Measurements from ENCODE around the gene FBXL13.

Gene FBXL13

DNA sequence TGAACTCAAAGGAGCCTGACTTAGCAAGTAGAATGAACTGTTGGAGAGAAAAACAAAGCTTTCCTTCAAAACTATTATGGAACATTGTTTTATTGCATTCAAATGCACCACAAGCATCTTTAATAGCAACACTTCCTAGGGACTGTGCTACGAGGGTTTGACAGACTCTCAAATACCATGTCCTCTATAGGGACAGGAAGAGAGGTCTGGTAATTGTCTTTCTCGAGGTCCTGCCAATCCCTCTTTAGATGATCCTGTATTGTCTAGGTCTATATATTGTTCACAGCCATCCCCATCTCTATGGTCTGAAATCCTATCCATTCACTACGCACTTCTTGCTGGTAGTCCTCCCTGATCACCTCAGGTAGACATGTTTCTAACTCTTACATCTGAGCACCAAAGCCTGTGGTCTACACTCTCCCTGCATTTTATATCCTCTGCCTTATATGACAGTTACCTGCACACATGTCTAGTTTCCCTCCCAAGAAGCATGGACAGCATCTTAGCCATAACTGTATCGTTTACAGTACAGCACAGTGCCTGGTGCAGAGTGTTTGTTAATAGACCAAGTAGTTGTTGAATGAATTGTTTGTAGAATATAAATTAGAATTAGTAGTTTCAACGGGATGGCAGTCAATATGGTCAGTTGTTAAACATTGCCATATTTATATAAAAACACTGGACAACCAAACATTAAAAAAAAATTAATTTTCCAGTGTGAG is 183.5 kb downstream of the FBXL13 start:
- DNase-seq, result no peak

- DNase-seq, result no peak
These were observed 184.2 kb downstream of the FBXL13 start for GRCh38 chr7:102890292-102890970.

GRCh38 chr7:102889851-102890250 is 184.7 kb downstream of the FBXL13 start:
- DNase-seq, result no peak

DNA sequence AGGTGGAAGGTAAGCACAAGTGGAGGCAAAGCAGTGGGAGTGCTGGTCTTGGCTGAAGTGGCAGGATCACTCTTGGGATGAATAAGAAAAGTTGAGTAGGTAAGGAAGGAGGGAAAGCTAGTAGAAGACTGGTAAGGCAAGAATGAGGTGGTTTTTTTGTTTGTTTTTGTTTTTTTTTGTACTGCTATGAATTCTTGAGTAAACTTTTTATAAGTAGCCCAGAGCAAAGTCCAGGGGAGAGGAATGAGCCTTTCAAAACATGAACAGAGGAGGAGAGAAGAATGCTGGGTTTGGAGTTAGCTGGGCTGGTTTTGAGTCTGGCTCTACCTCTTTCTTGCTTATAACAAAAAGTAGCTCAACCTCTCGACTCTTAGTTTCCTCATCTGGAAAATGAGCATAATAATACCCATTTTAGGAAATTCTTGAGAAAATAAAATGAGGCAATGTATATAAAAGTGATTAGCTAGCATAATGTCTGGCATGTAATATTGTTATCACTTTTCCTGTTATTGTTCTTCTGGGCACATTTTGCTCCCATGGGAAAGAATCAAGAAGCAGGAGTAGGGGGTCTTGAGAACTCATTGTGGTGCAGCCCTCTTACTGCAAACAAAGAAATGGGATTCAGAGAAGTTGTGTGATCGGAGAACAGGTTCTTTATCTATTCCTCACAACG is 185.9 kb downstream of the FBXL13 start:
- DNase-seq, result no peak

GRCh38 chr7:102883098-102883860 is 191.3 kb downstream of the FBXL13 start:
- peak; percentile 30 for DNase-seq

GRCh38 chr7:102875700-102876295 is 198.8 kb downstream of the FBXL13 start:
- peak; percentile 99 for DNase-seq

DNA sequence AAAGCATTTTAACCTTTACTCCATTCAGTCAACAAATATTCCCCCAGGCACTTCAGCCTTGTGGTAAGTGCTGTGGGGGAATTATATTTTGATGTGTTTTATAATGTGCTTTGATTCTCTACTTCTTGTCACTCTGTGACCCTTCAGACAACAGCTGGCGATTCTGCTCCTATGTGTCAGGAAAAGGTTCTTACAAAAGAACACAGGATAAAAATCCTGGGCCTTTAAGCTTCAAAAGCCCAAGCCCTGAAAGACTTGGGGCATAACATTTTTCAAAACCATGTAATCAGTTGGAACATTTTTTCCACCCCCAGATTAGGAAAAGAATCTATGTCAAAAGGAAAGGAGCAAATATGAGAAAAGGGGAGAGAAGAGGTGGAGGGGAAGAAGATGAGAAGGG is 199.6 kb downstream of the FBXL13 start:
- DNase-seq, result no peak

- peak; percentile 96 for DNase-seq
These were observed 200.3 kb downstream of the FBXL13 start for GRCh38 chr7:102874166-102874829.

- no peak for DNase-seq
These were observed 201.0 kb downstream of the FBXL13 start for GRCh38 chr7:102873470-102874165.

DNA sequence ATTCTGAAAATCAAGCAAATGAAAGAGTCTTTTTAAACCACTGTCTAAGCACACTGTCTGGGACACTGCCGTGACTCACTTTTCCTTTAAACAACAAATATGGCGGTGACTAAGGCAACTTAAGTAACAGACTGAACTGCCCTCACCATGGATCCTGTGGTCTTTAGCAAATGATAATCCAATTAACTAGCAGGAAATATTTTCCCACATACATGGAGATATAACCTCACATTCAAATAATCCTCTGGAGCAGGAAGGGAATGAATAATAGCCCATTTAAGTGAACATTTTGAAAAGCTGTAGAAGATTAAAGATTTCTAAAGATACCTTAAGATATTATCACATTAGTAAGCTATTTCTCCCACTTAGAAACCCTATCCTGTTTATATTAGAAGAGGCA is 202.1 kb downstream of the FBXL13 start:
- DNase-seq, result peak; percentile 97

DNA sequence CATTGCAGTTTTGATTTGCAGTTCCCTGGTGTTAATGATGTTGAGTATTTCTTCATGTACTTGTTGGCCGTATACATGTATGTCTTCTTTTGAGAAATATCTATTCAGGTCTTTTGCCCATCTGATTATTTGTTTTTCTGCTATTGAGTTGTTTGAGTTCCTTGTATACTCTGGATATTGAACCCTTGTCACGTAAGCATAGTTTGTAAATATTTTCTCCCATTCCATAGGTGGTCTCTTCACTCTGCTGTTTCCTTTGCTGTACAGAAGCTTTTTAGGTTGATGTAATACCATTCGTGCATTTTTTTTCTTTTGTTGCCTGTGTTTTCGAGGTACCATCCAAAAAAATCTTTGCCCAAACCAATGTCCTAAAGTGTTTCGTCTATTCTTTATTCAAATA is 205.4 kb downstream of the FBXL13 start:
- DNase-seq, result no peak

DNA sequence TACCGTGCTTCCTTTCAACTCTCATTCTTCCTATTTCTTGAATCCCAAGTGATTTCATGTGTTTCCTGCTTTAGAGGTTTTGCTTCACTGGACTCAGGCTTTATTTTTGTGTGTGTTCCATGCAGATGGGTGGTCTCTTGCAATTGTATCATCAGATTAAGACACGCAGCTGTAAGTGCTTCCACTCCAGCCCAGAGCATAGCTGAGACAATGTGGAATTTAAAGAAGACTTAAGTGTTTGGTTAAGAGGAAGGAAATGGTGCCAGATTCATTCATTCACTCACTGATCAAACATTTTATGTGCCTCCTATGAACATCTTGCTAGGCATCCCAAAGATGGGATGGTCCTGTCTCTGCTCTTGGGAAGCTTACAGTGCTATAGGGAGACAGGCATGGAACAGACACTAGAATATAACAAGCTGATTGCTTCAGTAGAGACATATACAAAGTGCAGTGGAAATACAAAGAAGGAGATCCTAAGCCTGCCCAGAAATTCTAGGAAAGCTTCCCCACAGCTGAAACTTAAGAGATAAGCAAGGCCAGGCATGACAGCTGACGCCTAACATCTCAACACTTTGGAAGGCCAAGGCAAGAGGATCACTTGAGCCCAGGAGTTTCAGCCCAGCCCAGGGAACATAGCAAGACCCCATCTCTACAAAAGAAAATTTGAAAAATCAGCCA is 207.9 kb downstream of the FBXL13 start:
- no peak for DNase-seq

- no peak for DNase-seq
These were observed 209.6 kb downstream of the FBXL13 start for GRCh38 chr7:102864958-102865357.

GRCh38 chr7:102860351-102860811 is 214.2 kb downstream of the FBXL13 start:
- DNase-seq, result no peak

- no peak for DNase-seq
These were observed 214.8 kb downstream of the FBXL13 start for GRCh38 chr7:102859799-102860125.

DNA sequence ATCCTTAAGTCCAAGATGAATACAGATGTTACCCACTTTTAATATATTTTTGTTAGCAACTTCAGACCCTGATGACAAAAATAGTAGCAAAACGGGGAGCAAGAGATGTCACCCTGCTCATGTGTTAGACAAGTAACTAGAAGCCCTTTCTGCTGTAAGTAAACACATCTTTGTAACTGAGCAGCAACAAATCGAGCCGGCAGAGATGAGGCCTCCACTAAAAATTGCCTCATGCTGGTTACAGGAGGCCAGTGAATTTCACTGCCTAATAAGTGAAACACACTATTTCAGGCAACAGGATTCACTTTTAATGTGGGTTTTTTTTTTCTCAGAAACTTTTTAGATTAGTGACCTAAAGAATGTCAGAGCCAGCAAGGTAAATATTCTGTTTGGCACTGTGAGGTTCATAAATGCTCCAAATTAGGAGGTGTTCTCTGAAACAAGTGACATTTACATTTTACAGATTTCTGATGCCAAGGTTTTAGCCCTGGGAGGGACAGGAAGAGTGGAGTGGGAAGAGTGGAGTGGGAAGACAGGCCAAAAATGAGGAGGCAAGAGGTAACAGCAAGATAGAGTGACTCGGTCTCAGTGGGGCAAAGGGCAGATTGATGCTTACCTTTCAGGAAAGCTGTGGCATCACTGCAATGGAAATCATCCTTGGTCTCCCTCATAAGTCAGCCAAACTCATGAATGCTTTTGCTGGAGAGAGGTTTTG is 215.4 kb downstream of the FBXL13 start:
- no peak for DNase-seq

GRCh38 chr7:102856036-102856435 is 218.6 kb downstream of the FBXL13 start:
- no peak for DNase-seq

GRCh38 chr7:102849538-102849937 is 225.1 kb downstream of the FBXL13 start:
- no peak for DNase-seq

DNA sequence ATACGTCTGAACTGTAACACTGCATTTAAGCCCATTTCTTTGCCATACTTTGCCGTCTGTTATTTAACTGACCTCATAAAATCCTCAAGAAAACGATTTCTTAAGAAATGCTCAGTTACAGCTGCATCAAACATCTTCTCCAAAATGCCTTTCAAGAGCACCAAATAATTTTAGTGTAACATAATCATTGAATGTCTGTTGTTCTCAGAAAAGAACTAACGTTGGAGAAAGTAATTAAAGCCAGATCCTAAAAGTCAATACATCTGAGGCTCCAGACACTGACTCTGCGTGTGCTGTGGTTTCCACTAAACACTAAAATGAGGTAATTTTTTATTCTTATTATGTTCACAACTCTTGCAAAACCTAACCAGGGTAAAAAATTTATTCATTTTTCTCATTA is 225.5 kb downstream of the FBXL13 start:
- DNase-seq, result no peak

DNA sequence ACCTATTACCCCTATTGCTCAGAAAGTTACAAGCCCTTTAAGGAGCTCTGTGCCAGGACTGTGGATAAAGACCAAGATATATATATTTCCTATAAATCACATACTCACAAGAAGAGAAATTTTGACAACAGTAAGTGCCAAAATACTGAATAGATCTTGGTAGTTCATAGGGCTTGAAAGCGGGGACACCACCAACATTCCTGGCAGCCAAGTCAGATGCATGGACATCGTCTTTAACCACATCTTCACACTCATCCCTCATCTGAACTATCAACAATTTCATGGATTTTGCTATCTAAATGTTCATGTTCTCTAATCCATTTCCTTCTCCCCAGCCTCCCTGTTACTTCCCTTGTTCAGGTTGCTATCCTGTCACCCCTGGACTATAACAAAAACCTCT is 229.2 kb downstream of the FBXL13 start:
- DNase-seq, result no peak
